Body of pancreas (tissue), 4 donors: Measurements from ENCODE around the gene CIAO2B. TPM values are rescaled to one million over a fixed set of nuclear protein-coding genes. Genes with fewer than 3 reads are reported as not detected.

Experiments used
- ATAC-seq: fragments of 150-250 bp; one replicate; pipeline ENCODE4 v1.9.1; 2016
- DNase-seq, 4 donors: peaks; one replicate each; pipeline ENCODE4 v3.0.0-alpha.2; 2019
- H3K27ac ChIP-seq, 4 donors: fragments of 200-600 bp; sonication (generic); 1 replicate in 3 of 4; 2 replicates in 1 of 4; pipeline versions ENCODE4 v1.5.1 to v1.6.1; 2016 to 2019; ENCODE audit warnings: mild to moderate bottlenecking in 1 of 4, mixed read lengths in 1 of 4, moderate library complexity in 1 of 4
- H3K27me3 ChIP-seq, 2 donors: fragments of 200-600 bp; sonication (generic); one replicate each; pipeline ENCODE4 v1.6.0; 2016; ENCODE audit warnings: mild to moderate bottlenecking in 1 of 2
- H3K36me3 ChIP-seq, 2 donors: fragments of 200-600 bp; sonication (generic); replicated peaks in 1 of 2; 2 replicates each; pipeline ENCODE4 v1.5.1; 2016; ENCODE audit warnings: low read depth in 2 of 2; ENCODE audit not compliant: insufficient read depth in 1 of 2
- H3K4me1 ChIP-seq: fragments of 200-600 bp; sonication (generic); one replicate; pipeline ENCODE4 v1.6.0; 2016
- H3K4me3 ChIP-seq, 2 donors: fragments of 200-600 bp; sonication (generic); 1 replicate in 1 of 2; 2 replicates in 1 of 2; pipeline ENCODE4 v1.5.1; 2016 to 2019
- H3K9me3 ChIP-seq, 3 donors: fragments of 200-600 bp; sonication (generic); 1 replicate in 2 of 3; 2 replicates in 1 of 3; pipeline ENCODE4 v1.5.1; 2016
- POLR2A ChIP-seq, 3 donors: fragments of 450-650 bp; IDR thresholded peaks; one replicate each; pipeline ENCODE4 v1.6.1; 2016; ENCODE audit warnings: antibody characterized with exemption in 3 of 3, mild to moderate bottlenecking in 2 of 3
- WGBS, 2 donors: methylation state at CpG; one replicate each; pipeline ENCODE4 v1.1.5; 2017; 5-methylcytosine and 5-hydroxymethylcytosine counted together
- intact Hi-C: fragments of 100-400 bp; cut with DNase I; formaldehyde crosslinking; loops from one replicate; pipeline ENCODE4 v1.15.1; 2023
- total RNA-seq, 2 donors: library from RNA; depleted of rRNA; stranded (reverse); fragments of >200 nt; gene quantifications; one replicate each; pipeline ENCODE4 v1.1.0, GENCODE V29; 2016
- TF ChIP-seq, protein P1 (sequence below), 7 experiments: fragments of 450-650 bp in 4 of 7; fragments of 200-600 bp in 3 of 7; sonication (generic) in 3 of 7; IDR thresholded peaks; one replicate each; pipeline ENCODE4 v1.5.1; 2016 to 2019; ENCODE audit warnings: antibody characterized with exemption in 7 of 7

The CIAO2B gene
- total RNA-seq, 2 donors from 2014 or later = 7.6 to 15.3 TPM

DNA sequence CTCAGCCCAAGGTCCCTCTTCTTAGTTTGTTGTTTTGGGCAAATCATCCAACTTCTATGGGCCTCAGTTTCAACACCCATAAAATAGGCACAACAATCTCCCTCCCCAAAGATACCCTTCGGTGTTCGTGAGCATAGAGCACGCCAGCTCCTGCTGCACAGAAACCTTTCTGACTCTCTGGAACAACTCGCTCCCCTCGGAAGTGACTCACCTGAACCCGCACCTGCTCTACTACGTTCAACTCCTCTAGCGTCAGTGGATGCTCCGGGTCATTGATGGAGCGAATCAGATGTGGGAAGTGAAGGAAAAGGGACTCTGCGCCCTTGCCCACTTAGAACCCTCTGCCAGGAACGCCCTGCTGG is 445 bp downstream of the CIAO2B start:
- Histone ChIP-seq H3K27me3 (no peaks in the 10 kb centered on the region), H3K9me3 (no peaks in the 10 kb centered on the region), H3K4me1 (peaks cover 45% of the 10 kb centered on the region), H3K27ac (peak overlapping the region; percentile 91 to 92 (median 92)), H3K36me3 (no peaks in the 10 kb centered on the region), H3K4me3 (peak overlapping the region; percentile 81 to 100)
- TF ChIP-seq, protein P1, sequence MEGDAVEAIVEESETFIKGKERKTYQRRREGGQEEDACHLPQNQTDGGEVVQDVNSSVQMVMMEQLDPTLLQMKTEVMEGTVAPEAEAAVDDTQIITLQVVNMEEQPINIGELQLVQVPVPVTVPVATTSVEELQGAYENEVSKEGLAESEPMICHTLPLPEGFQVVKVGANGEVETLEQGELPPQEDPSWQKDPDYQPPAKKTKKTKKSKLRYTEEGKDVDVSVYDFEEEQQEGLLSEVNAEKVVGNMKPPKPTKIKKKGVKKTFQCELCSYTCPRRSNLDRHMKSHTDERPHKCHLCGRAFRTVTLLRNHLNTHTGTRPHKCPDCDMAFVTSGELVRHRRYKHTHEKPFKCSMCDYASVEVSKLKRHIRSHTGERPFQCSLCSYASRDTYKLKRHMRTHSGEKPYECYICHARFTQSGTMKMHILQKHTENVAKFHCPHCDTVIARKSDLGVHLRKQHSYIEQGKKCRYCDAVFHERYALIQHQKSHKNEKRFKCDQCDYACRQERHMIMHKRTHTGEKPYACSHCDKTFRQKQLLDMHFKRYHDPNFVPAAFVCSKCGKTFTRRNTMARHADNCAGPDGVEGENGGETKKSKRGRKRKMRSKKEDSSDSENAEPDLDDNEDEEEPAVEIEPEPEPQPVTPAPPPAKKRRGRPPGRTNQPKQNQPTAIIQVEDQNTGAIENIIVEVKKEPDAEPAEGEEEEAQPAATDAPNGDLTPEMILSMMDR (IDR thresholded peaks at IDR 0.05) = no peak
- no peak for TF ChIP-seq POLR2A (IDR thresholded peaks at IDR 0.05)
- intact Hi-C loops = no loop called here
- WGBS, 2 donors = 0% methylated on average over 7 to 12 of the region's 12 CpGs
- ATAC-seq = no peak
- no peak for DNase-seq

DNA sequence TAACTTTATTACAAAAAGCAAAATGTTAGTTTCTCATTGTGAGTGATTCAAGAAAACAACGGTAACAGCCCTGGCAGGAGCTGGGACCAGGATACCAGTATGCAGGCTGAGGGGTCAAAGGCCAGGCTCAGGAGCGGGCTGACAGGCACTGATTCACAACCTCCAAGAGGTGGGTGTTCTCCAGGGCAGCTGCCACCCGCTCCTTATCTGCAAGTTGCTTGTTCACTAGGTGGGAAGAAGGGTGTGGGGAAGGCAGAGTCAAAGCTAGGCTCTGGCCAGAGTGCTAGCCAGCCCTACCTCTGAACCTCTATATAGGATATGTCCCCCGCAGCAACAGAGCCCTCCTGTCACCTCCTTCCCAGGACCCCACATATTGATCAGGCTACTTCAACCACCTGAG is 2.1 kb downstream of the CIAO2B start:
- no peak overlapping the region for H3K27ac ChIP-seq
- ATAC-seq = no peak
- H3K4me3 ChIP-seq = no peak overlapping the region
- 74 to 78% methylated on average over 4 of the region's 4 CpGs for WGBS, 2 donors
- no peaks in the 10 kb centered on the region for H3K36me3 ChIP-seq
- intact Hi-C loops = no loop called here
- DNase-seq = no peak
- TF ChIP-seq, protein P1 (IDR thresholded peaks at IDR 0.05) = no peak
- no peak for TF ChIP-seq POLR2A (IDR thresholded peaks at IDR 0.05)
- H3K4me1 ChIP-seq = peaks cover 35% of the 10 kb centered on the region
- no peaks in the 10 kb centered on the region for H3K9me3 ChIP-seq
- no peaks in the 10 kb centered on the region for H3K27me3 ChIP-seq

DNA sequence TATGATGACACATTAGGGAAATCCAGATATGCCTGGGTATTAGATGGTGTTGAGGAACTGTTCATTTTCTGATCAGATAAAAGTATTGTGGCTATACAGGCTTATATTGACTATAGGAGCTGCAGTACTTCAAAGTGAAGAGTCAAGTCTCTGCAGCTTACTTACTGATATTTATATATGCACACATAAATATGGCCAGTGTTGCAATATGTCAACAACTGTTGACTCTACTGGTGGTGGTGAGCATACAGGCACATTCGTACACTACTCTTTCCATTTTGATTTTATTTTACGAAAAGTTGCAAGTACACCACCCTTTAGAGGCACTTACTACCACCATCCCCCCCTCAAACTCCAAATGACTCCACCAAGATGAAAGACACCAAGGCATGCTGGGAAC is 2.5 kb downstream of the CIAO2B start:
- 83 to 85% methylated on average over 2 of the region's 2 CpGs for WGBS, 2 donors
- no peaks in the 10 kb centered on the region for H3K9me3 ChIP-seq
- TF ChIP-seq, protein P1 (IDR thresholded peaks at IDR 0.05) = no peak
- TF ChIP-seq POLR2A (IDR thresholded peaks at IDR 0.05) = no peak
- no peaks in the 10 kb centered on the region for H3K36me3 ChIP-seq
- H3K4me3 ChIP-seq = no peak overlapping the region
- DNase-seq (no peak), ATAC-seq (no peak)
- H3K27me3 ChIP-seq = no peaks in the 10 kb centered on the region
- H3K27ac ChIP-seq = no peak overlapping the region
- intact Hi-C loops = no loop called here
- H3K4me1 ChIP-seq = peaks cover 31% of the 10 kb centered on the region

DNA sequence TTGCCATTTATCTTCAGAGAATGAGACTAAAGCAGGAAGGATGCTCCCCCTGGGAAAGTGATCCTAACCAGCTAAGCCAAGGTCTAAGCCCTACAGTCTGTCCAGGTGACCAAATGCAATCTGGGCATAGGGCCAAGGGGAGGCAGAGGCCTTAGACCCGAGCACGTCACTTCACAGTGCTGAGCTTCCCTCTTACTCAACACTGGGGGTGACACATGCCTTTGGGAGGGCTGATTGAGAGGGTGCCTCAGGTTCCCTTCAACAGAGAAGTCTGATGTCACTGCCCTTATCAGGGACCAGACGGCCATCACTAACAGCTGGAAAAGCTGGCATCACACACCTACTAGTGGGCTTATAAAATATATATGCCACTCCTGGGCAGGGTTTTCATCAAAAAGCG is 4.0 kb downstream of the CIAO2B start:
- ATAC-seq = no peak
- DNase-seq = peak in 3 of 4 donors; percentile 50 to 56 (median 52)
- WGBS, 2 donors = 33 to 38% methylated on average over 3 to 4 of the region's 4 CpGs
- TF ChIP-seq, protein P1 (IDR thresholded peaks at IDR 0.05) = no peak
- TF ChIP-seq POLR2A (IDR thresholded peaks at IDR 0.05) = no peak
- Histone ChIP-seq H3K4me3 (no peak overlapping the region), H3K27me3 (peaks cover 0 to 6% of the 10 kb centered on the region in 2 donors), H3K9me3 (no peaks in the 10 kb centered on the region), H3K27ac (no peak overlapping the region), H3K4me1 (peaks cover 29% of the 10 kb centered on the region), H3K36me3 (no peaks in the 10 kb centered on the region)
- intact Hi-C loops = no loop called here

DNA sequence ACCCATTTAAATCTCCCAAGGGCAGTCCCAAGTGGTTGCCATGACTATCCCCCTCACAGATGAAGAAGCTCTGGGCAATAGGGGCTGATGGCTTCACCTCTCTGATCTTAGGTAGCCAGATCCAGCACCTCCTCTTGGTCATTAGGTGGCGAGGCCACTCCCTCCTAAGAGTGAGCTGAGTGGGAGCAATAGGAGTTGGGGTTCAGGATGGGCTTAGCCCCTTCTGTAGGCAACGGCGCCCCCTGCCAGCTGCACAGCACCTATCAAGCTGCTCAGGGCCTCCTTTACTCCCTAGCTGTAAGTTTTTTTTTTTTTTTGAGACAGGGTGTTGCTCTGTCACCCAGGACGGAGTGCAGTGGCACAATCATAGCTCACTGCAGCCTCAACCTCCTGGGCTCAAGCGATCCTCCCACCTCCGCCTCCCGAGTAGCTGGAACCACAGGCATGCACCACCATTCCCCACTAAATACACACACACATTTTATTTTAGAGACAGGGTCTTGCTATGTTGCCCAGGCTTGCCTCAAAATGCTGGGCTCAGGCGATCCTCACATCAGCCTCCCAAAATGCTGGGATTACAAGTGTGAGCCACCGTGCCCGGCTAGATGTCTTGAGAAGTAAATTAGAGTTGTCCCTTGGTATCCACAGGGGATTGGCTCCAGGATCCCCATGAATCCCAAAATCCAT is 5.4 kb downstream of the CIAO2B start:
- H3K27me3 ChIP-seq = peaks cover 0 to 11% of the 10 kb centered on the region in 2 donors
- H3K4me3 ChIP-seq = no peak overlapping the region
- no peak overlapping the region for H3K27ac ChIP-seq
- DNase-seq = no peak
- WGBS, 2 donors = 70 to 74% methylated on average over 10 of the region's 10 CpGs
- no peaks in the 10 kb centered on the region for H3K36me3 ChIP-seq
- no peaks in the 10 kb centered on the region for H3K9me3 ChIP-seq
- ATAC-seq = no peak
- H3K4me1 ChIP-seq = peaks cover 35% of the 10 kb centered on the region
- intact Hi-C loops = no loop called here
- no peak for TF ChIP-seq POLR2A (IDR thresholded peaks at IDR 0.05)
- TF ChIP-seq, protein P1 (IDR thresholded peaks at IDR 0.05) = peak in 3 of 7 experiments; percentile 9 to 17 (median 13)
